IMR-90 (cell line): Measurements from ENCODE around the gene PSD. TPM values are rescaled to one million over a fixed set of nuclear protein-coding genes. Genes with fewer than 3 reads are reported as not detected.

Experiments used
- ATAC-seq: fragments of 200-7000 bp; cut with Tn5 transposase; 2 replicates; pipeline ENCODE4 v1.9.1; 2020; ENCODE audit warnings: low read depth, mild to moderate bottlenecking, moderate library complexity
- BruUV-seq: library from RNA; stranded (reverse); fragments of 400-500 nt; replicated peaks from 2 replicates; lab custom pipeline; 2021; lab: Mats Ljungman, UMichigan
- CTCF ChIA-PET: fragments of 300-600 bp; formaldehyde crosslinking; extraction: SDS; loops from one replicate; lab custom pipeline; 2021; ENCODE audit warnings: antibody characterized with exemption; lab: Yijun Ruan, JAX
- POLR2A ChIA-PET: fragments of 300-600 bp; sonication (Branson Sonifier 250); formaldehyde crosslinking; loops from one replicate; lab custom pipeline; 2022; ENCODE audit warnings: antibody characterized with exemption; ENCODE audit not compliant: unreplicated experiment; lab: Charles Lee
- DNase-seq: peaks from one replicate; pipeline ENCODE4 v3.0.0; 2013
- H2AFZ ChIP-seq: replicated peaks from 2 replicates; pipeline ENCODE3; 2013; ENCODE audit warnings: low read length, mild to moderate bottlenecking; ENCODE audit not compliant: poor library complexity
- H2AK5ac ChIP-seq: 2 replicates; pipeline ENCODE4 v1.6.1; 2013; ENCODE audit warnings: low read depth, low read length, inconsistent platforms
- H2AK9ac ChIP-seq: replicated peaks from 2 replicates; pipeline ENCODE3; 2013; ENCODE audit warnings: mild to moderate bottlenecking, low read depth, low read length, moderate library complexity; ENCODE audit not compliant: poor library complexity
- H2BK120ac ChIP-seq: 2 replicates; pipeline ENCODE4 v1.6.1; 2013; ENCODE audit warnings: low read depth, low read length, inconsistent platforms
- H2BK15ac ChIP-seq: 3 replicates; pipeline ENCODE4 v1.6.1; 2013; ENCODE audit warnings: low read depth, low read length, inconsistent platforms
- H2BK20ac ChIP-seq: 2 replicates; pipeline ENCODE4 v1.6.1; 2013; ENCODE audit warnings: low read depth, mild to moderate bottlenecking, inconsistent platforms, low read length, moderate library complexity
- H2BK5ac ChIP-seq: 2 replicates; pipeline ENCODE4 v1.6.1; 2013; ENCODE audit warnings: mild to moderate bottlenecking, low read depth, low read length, inconsistent platforms; ENCODE audit not compliant: poor library complexity, severe bottlenecking
- H3K14ac ChIP-seq: replicated peaks from 2 replicates; pipeline ENCODE4 v1.6.1; 2013; ENCODE audit warnings: low read depth, low read length, inconsistent platforms
- H3K18ac ChIP-seq: 2 replicates; pipeline ENCODE4 v1.6.1; 2013; ENCODE audit warnings: low read depth, low read length, control low read depth
- H3K23ac ChIP-seq: 2 replicates; pipeline ENCODE4 v1.6.1; 2013; ENCODE audit warnings: low read depth, low read length, inconsistent platforms
- H3K27ac ChIP-seq: 2 replicates; pipeline ENCODE4 v1.5.1; 2013; ENCODE audit warnings: mild to moderate bottlenecking, control low read depth, low read length; ENCODE audit not compliant: insufficient read depth
- H3K27me3 ChIP-seq: 2 replicates; pipeline ENCODE4 v1.6.1; 2013; ENCODE audit warnings: low read length; ENCODE audit not compliant: control insufficient read depth, insufficient read depth
- H3K36me3 ChIP-seq: 2 replicates; pipeline ENCODE4 v1.6.1; 2013; ENCODE audit warnings: low read length, mixed read lengths; ENCODE audit not compliant: control insufficient read depth, insufficient read depth
- H3K4ac ChIP-seq: 2 replicates; pipeline ENCODE4 v1.6.1; 2013; ENCODE audit warnings: low read depth, low read length, inconsistent platforms
- H3K4me1 ChIP-seq: 2 replicates; pipeline ENCODE4 v1.6.1; 2013; ENCODE audit warnings: low read length, mixed read lengths; ENCODE audit not compliant: control insufficient read depth, insufficient read depth
- H3K4me2 ChIP-seq: 2 replicates; pipeline ENCODE4 v1.6.1; 2013; ENCODE audit warnings: low read depth, mild to moderate bottlenecking, control low read depth, low read length, moderate library complexity
- H3K4me3 ChIP-seq: 2 replicates; pipeline ENCODE4 v1.5.1; 2013; ENCODE audit warnings: low read depth, mild to moderate bottlenecking, control low read depth, low read length, moderate library complexity; ENCODE audit not compliant: insufficient read depth
- H3K56ac ChIP-seq: 2 replicates; pipeline ENCODE4 v1.6.1; 2013; ENCODE audit warnings: low read length, inconsistent platforms; ENCODE audit not compliant: insufficient read depth; ENCODE audit errors: extremely low read depth
- H3K79me1 ChIP-seq, 2 experiments: 2 replicates each; pipeline ENCODE4 v1.6.1; 2013; ENCODE audit warnings: low read length in 2 of 2, inconsistent platforms in 1 of 2, low read depth in 1 of 2
- H3K9ac ChIP-seq: 2 replicates; pipeline ENCODE4 v1.6.1; 2013; ENCODE audit warnings: low read depth, low read length, control low read depth
- H3K9me1 ChIP-seq: 2 replicates; pipeline ENCODE4 v1.6.1; 2013; ENCODE audit warnings: low read length, inconsistent platforms; ENCODE audit not compliant: insufficient read depth
- H3K9me3 ChIP-seq: 2 replicates; pipeline ENCODE4 v1.6.1; 2013; ENCODE audit warnings: low read length; ENCODE audit not compliant: control insufficient read depth, insufficient read depth
- H4K20me1 ChIP-seq: 2 replicates; pipeline ENCODE4 v1.6.1; 2013; ENCODE audit warnings: low read length, inconsistent platforms; ENCODE audit not compliant: insufficient read depth
- H4K5ac ChIP-seq: 2 replicates; pipeline ENCODE4 v1.6.1; 2013; ENCODE audit warnings: mild to moderate bottlenecking, low read depth, low read length, control low read depth
- H4K8ac ChIP-seq, 2 experiments: 2 replicates each; pipeline ENCODE4 v1.6.1; 2013; ENCODE audit warnings: low read depth in 2 of 2, low read length in 2 of 2, control low read depth in 1 of 2, inconsistent platforms in 1 of 2
- H4K91ac ChIP-seq: 2 replicates; pipeline ENCODE4 v1.6.1; 2013; ENCODE audit warnings: low read depth, low read length, inconsistent platforms; ENCODE audit not compliant: insufficient read depth
- BHLHE40 ChIP-seq: fragments of 150-350 bp; IDR thresholded peaks from 2 replicates; pipeline ENCODE4 v1.6.1; 2016; ENCODE audit warnings: mild to moderate bottlenecking, low read depth, low read length
- CEBPB ChIP-seq: IDR thresholded peaks from 2 replicates; pipeline ENCODE4 v1.6.1; 2012; ENCODE audit warnings: low read depth, low read length, improper control_type of control experiment
- CHD1 ChIP-seq: IDR thresholded peaks from 2 replicates; pipeline ENCODE4 v1.6.1; 2012; ENCODE audit warnings: low read depth, low read length, improper control_type of control experiment
- FOS ChIP-seq: fragments of 150-350 bp; IDR thresholded peaks from 2 replicates; pipeline ENCODE4 v1.6.1; 2016; ENCODE audit warnings: low read depth, low read length
- MAFK ChIP-seq: IDR thresholded peaks from 2 replicates; pipeline ENCODE4 v1.6.1; 2012; ENCODE audit warnings: low read depth, low read length, improper control_type of control experiment
- MAZ ChIP-seq: IDR thresholded peaks from 2 replicates; pipeline ENCODE4 v1.6.1; 2012; ENCODE audit warnings: low read depth, mild to moderate bottlenecking, low read length, improper control_type of control experiment, moderate library complexity, borderline replicate concordance
- MXI1 ChIP-seq: IDR thresholded peaks from 2 replicates; pipeline ENCODE4 v1.6.1; 2012; ENCODE audit warnings: low read depth, mild to moderate bottlenecking, low read length, moderate library complexity, borderline replicate concordance
- NFE2L2 ChIP-seq: fragments of 150-350 bp; IDR thresholded peaks from 2 replicates; pipeline ENCODE4 v1.6.1; 2016; ENCODE audit warnings: low read depth, mild to moderate bottlenecking, low read length
- POLR2A ChIP-seq: IDR thresholded peaks from 2 replicates; pipeline ENCODE4 v1.6.1; 2012; ENCODE audit warnings: mild to moderate bottlenecking, low read depth, low read length
- RAD21 ChIP-seq: IDR thresholded peaks from 2 replicates; pipeline ENCODE4 v1.6.1; 2012; ENCODE audit warnings: low read length, improper control_type of control experiment
- RCOR1 ChIP-seq: IDR thresholded peaks from 2 replicates; pipeline ENCODE4 v1.6.1; 2012; ENCODE audit warnings: mild to moderate bottlenecking, low read length, improper control_type of control experiment; ENCODE audit not compliant: insufficient replicate concordance
- RFX5 ChIP-seq: IDR thresholded peaks from 2 replicates; pipeline ENCODE4 v1.8.0; 2012; ENCODE audit warnings: low read depth, mild to moderate bottlenecking, low read length, moderate library complexity
- SMC3 ChIP-seq: fragments of 150-350 bp; IDR thresholded peaks from 2 replicates; pipeline ENCODE4 v1.6.1; 2016; ENCODE audit warnings: low read depth, mild to moderate bottlenecking, antibody characterized with exemption, low read length, moderate library complexity
- WGBS, 2 experiments: methylation state at CpG; one replicate each; pipeline versions ENCODE4 v1.1.5 to v1.1.7; 2013; ENCODE audit warnings: missing lambda C conversion rate in 2 of 2; ENCODE audit not compliant: insufficient read length in 1 of 2; ENCODE audit errors: extremely low coverage in 2 of 2; 5-methylcytosine and 5-hydroxymethylcytosine counted together
- dilution Hi-C: fragments of 300-500 bp; cut with HindIII; formaldehyde crosslinking; loops from one replicate; pipeline ENCODE4 v1.14.3; 2018; ENCODE audit warnings: low sequenced_read_pairs; ENCODE audit not compliant: unreplicated experiment
- in situ Hi-C: fragments of 300-500 bp; cut with MboI; formaldehyde crosslinking; loops from 3 replicates; pipeline ENCODE4 v1.14.3; 2019; ENCODE audit warnings: low sequenced_read_pairs, inconsistent platforms, mixed read lengths
- intact Hi-C: fragments of 100-400 bp; cut with micrococcal nuclease; formaldehyde crosslinking; loops from 2 replicates; pipeline ENCODE4 v1.10.0; 2022
- polyA plus RNA-seq, 3 experiments: library from polyadenylated mRNA; depleted of rRNA; stranded (reverse); fragments of >200 nt; gene quantifications; 2 replicates each; pipeline ENCODE4 v1.2.3, GENCODE V29; 2012; ENCODE audit warnings: low replicate concordance in 1 of 3
- total RNA-seq: library from RNA; depleted of rRNA; stranded (reverse); fragments of >200 nt; gene quantifications from 2 replicates; pipeline ENCODE4 v1.2.3, GENCODE V29; 2012
- TF ChIP-seq, protein P1 (sequence below): fragments of 150-350 bp; IDR thresholded peaks from 2 replicates; pipeline ENCODE4 v1.6.1; 2016; ENCODE audit warnings: low read depth, mild to moderate bottlenecking, low read length, moderate library complexity, borderline replicate concordance
- TF ChIP-seq, protein P2 (sequence below): conservative IDR thresholded peaks from 2 replicates; pipeline ENCODE4 v1.5.1; 2012; ENCODE audit warnings: mild to moderate bottlenecking, low read depth, low read length, improper control_type of control experiment

The PSD gene
- total and polyA plus RNA-seq, 2 of the 4 experiments (the other 2 are of a cell fraction): 2.0 to 4.4 TPM

DNA sequence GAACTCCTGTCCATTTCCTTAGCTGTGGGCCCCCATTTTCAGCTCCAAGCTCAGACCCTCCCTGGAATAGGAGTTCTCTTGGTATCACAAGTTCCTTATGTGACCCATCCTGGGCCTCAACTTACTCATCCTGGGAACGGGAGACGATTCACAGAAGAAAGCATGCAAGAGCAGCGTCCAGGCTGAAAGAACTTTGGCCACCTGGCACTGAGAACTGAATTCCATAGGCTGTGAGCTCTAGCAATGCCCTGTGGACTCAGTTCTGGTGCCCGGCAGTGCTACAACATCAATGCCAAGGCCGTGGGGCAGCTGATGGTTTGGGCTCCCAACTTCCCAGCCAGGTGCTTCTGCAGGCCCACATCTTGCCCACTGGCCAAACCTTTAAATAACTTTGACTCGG, 17.7 kb upstream of the PSD start:
- WGBS, 2 experiments: 80% methylated on average over 6 of the region's 6 CpGs; no CpG with 5 or more reads in 1 of the 2 experiments
- intact Hi-C loops: no loop called here
- no peak overlapping the region for H3K4ac ChIP-seq
- DNase-seq: no peak
- no peak overlapping the region; the same call in 1 of the 2 replicates for H3K4me2 ChIP-seq
- H4K8ac ChIP-seq: no peak overlapping the region; a peak in 1 of 4 replicates
- no peak overlapping the region for H2BK20ac ChIP-seq
- ATAC-seq: no peak
- no peak overlapping the region for H3K56ac ChIP-seq
- no peak overlapping the region for H2BK120ac ChIP-seq
- H3K9me3 ChIP-seq: no peaks in the 10 kb centered on the region
- no peak overlapping the region for H3K4me3 ChIP-seq
- H3K27ac ChIP-seq: no peak overlapping the region
- no TSS peak for BruUV-seq
- no peak overlapping the region for H3K23ac ChIP-seq
- H4K91ac ChIP-seq: no peak overlapping the region
- in situ Hi-C loops: no loop called here
- peaks cover 6 to 10% of the 10 kb centered on the region in 2 experiments; a peak in 3 of 4 replicates for H3K79me1 ChIP-seq
- H2AK9ac ChIP-seq: peak overlapping the region; percentile 1
- H3K9ac ChIP-seq: no peak overlapping the region
- peaks cover 5% of the 10 kb centered on the region; the same call in 1 of the 2 replicates for H3K9me1 ChIP-seq
- H2AFZ ChIP-seq: no peak overlapping the region
- peaks cover 13% of the 10 kb centered on the region for H3K4me1 ChIP-seq
- no peaks in the 10 kb centered on the region for H4K20me1 ChIP-seq
- dilution Hi-C loops: no loop called here
- POLR2A ChIA-PET: no interaction called here
- no peak overlapping the region for H3K18ac ChIP-seq
- no peak overlapping the region for H2BK5ac ChIP-seq
- no peaks in the 10 kb centered on the region for H3K27me3 ChIP-seq
- no peak overlapping the region for H4K5ac ChIP-seq
- CTCF ChIA-PET: no interaction called here
- H3K14ac ChIP-seq: no peak overlapping the region
- no peak overlapping the region for H2AK5ac ChIP-seq
- no peak for TF ChIP-seq BHLHE40
- no peak for TF ChIP-seq NFE2L2
- no peak for TF ChIP-seq POLR2A
- TF ChIP-seq, protein P1, sequence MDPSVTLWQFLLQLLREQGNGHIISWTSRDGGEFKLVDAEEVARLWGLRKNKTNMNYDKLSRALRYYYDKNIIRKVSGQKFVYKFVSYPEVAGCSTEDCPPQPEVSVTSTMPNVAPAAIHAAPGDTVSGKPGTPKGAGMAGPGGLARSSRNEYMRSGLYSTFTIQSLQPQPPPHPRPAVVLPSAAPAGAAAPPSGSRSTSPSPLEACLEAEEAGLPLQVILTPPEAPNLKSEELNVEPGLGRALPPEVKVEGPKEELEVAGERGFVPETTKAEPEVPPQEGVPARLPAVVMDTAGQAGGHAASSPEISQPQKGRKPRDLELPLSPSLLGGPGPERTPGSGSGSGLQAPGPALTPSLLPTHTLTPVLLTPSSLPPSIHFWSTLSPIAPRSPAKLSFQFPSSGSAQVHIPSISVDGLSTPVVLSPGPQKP: no peak
- TF ChIP-seq RFX5: no peak
- no peak for TF ChIP-seq CEBPB
- no peak for TF ChIP-seq CHD1
- no peak for TF ChIP-seq MXI1
- TF ChIP-seq, protein P2, sequence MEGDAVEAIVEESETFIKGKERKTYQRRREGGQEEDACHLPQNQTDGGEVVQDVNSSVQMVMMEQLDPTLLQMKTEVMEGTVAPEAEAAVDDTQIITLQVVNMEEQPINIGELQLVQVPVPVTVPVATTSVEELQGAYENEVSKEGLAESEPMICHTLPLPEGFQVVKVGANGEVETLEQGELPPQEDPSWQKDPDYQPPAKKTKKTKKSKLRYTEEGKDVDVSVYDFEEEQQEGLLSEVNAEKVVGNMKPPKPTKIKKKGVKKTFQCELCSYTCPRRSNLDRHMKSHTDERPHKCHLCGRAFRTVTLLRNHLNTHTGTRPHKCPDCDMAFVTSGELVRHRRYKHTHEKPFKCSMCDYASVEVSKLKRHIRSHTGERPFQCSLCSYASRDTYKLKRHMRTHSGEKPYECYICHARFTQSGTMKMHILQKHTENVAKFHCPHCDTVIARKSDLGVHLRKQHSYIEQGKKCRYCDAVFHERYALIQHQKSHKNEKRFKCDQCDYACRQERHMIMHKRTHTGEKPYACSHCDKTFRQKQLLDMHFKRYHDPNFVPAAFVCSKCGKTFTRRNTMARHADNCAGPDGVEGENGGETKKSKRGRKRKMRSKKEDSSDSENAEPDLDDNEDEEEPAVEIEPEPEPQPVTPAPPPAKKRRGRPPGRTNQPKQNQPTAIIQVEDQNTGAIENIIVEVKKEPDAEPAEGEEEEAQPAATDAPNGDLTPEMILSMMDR: no peak
- no peak for TF ChIP-seq SMC3
- no peak for TF ChIP-seq MAZ
- TF ChIP-seq RCOR1: no peak
- TF ChIP-seq FOS: no peak
- TF ChIP-seq MAFK: no peak
- TF ChIP-seq RAD21: no peak
- H2BK15ac ChIP-seq: no peak overlapping the region
- H3K36me3 ChIP-seq: no peaks in the 10 kb centered on the region
